WTC11 (cell line): ENCODE data around the gene ITPR3. TPM values are rescaled to one million over a fixed set of nuclear protein-coding genes. Genes with fewer than 3 reads are reported as not detected.

Source experiments
- ATAC-seq: fragments of 200-7000 bp; cut with Tn5 transposase; 2 replicates; pipeline ENCODE4 v1.10.0; 2021; ENCODE audit warnings: mild to moderate bottlenecking, moderate library complexity
- CTCF ChIA-PET: fragments of 300-600 bp; sonication (Branson Sonifier 250); formaldehyde crosslinking; loops from one replicate; lab custom pipeline; 2021; ENCODE audit warnings: antibody characterized with exemption; lab: Charles Lee
- POLR2A ChIA-PET: fragments of 350-600 bp; sonication (Branson Sonifier 250); formaldehyde crosslinking; loops from one replicate; lab custom pipeline; 2021; ENCODE audit warnings: antibody characterized with exemption; lab: Charles Lee
- DNase-seq: peaks from one replicate; pipeline ENCODE4 v3.0.0; 2021; ENCODE audit warnings: low spot score
- H3K27ac Mint-ChIP-seq: 2 replicates; pipeline ENCODE4 v1.8.0; 2021; ENCODE audit warnings: mixed read lengths
- H3K27me3 Mint-ChIP-seq: 2 replicates; pipeline ENCODE4 v1.8.0; 2021; ENCODE audit warnings: low read depth, mild to moderate bottlenecking, moderate library complexity, mixed read lengths
- H3K36me3 Mint-ChIP-seq: 2 replicates; pipeline ENCODE4 v1.8.0; 2021; ENCODE audit warnings: mixed read lengths
- H3K4me1 Mint-ChIP-seq: 2 replicates; pipeline ENCODE4 v1.8.0; 2022; ENCODE audit warnings: mixed read lengths
- H3K4me3 Mint-ChIP-seq: 2 replicates; pipeline ENCODE4 v1.8.0; 2021; ENCODE audit warnings: mild to moderate bottlenecking, moderate library complexity, mixed read lengths
- H3K9me3 Mint-ChIP-seq: 2 replicates; pipeline ENCODE4 v1.8.0; 2021; ENCODE audit warnings: mixed read lengths
- ARID4B ChIP-seq: sonication (generic); formaldehyde crosslinking; IDR thresholded peaks from 2 replicates; pipeline ENCODE4 v1.8.0; 2023; ENCODE audit warnings: missing genetic modification reagents, mild to moderate bottlenecking, borderline replicate concordance
- CBFB ChIP-seq: sonication (generic); formaldehyde crosslinking; IDR thresholded peaks from 2 replicates; pipeline ENCODE4 v1.8.1; 2022; ENCODE audit warnings: mild to moderate bottlenecking, low read depth, missing genetic modification reagents
- CTCF ChIP-seq: fragments of 200-600 bp; IDR thresholded peaks from 2 replicates; pipeline ENCODE4 v1.8.0; 2022; ENCODE audit warnings: antibody characterized with exemption
- IRF1 ChIP-seq: sonication (generic); formaldehyde crosslinking; IDR thresholded peaks from 2 replicates; pipeline ENCODE4 v1.8.0; 2023; ENCODE audit warnings: missing genetic modification reagents
- MAX ChIP-seq: sonication (generic); formaldehyde crosslinking; IDR thresholded peaks from 2 replicates; pipeline ENCODE4 v1.8.0; 2022; ENCODE audit warnings: mild to moderate bottlenecking, missing genetic modification reagents
- NFYB ChIP-seq: sonication (generic); formaldehyde crosslinking; conservative IDR thresholded peaks from 2 replicates; pipeline ENCODE4 v1.8.0; 2022; ENCODE audit warnings: low read depth, missing genetic modification reagents
- PRDM15 ChIP-seq: sonication (generic); formaldehyde crosslinking; IDR thresholded peaks from 2 replicates; pipeline ENCODE4 v1.8.0; 2022; ENCODE audit warnings: missing genetic modification reagents
- RELA ChIP-seq: sonication (generic); formaldehyde crosslinking; IDR thresholded peaks from 2 replicates; pipeline ENCODE4 v1.8.1; 2022; ENCODE audit warnings: missing genetic modification reagents, mild to moderate bottlenecking, borderline replicate concordance
- SMAD4 ChIP-seq: sonication (generic); formaldehyde crosslinking; IDR thresholded peaks from 2 replicates; pipeline ENCODE4 v1.8.0; 2022; ENCODE audit warnings: mild to moderate bottlenecking, missing genetic modification reagents
- STAT6 ChIP-seq: sonication (generic); formaldehyde crosslinking; conservative IDR thresholded peaks from 2 replicates; pipeline ENCODE4 v1.8.1; 2023; ENCODE audit warnings: mild to moderate bottlenecking, low read depth, missing genetic modification reagents, moderate library complexity
- TP53 ChIP-seq: sonication (generic); formaldehyde crosslinking; IDR thresholded peaks from 2 replicates; pipeline ENCODE4 v1.8.1; 2023; ENCODE audit warnings: mild to moderate bottlenecking, missing genetic modification reagents
- ZBTB21 ChIP-seq: sonication (generic); formaldehyde crosslinking; IDR thresholded peaks from 2 replicates; pipeline ENCODE4 v1.8.1; 2023; ENCODE audit warnings: mild to moderate bottlenecking, missing genetic modification reagents, borderline replicate concordance
- ZNF232 ChIP-seq: sonication (generic); formaldehyde crosslinking; IDR thresholded peaks from 2 replicates; pipeline ENCODE4 v1.8.0; 2022; ENCODE audit warnings: mild to moderate bottlenecking, missing genetic modification reagents
- ZNF263 ChIP-seq: sonication (generic); formaldehyde crosslinking; IDR thresholded peaks from 2 replicates; pipeline ENCODE4 v1.8.1; 2022; ENCODE audit warnings: low read depth, mild to moderate bottlenecking, moderate library complexity, missing genetic modification reagents
- ZNF396 ChIP-seq: fragments of 250-450 bp; sonication (Bioruptor Pico); IDR thresholded peaks from 2 replicates; pipeline ENCODE4 v1.8.0; 2021; ENCODE audit warnings: mild to moderate bottlenecking, moderate library complexity, borderline replicate concordance
- total RNA-seq: library from RNA; stranded (reverse); gene quantifications from 3 replicates; pipeline ENCODE4 v1.2.3, GENCODE V29; 2021

Gene ITPR3
- total RNA-seq, 1 experiment from 2014 or later, result 47.3 TPM

- TF ChIP-seq IRF1 (CRISPR knock-in tag) (no peak), CBFB (no peak), SMAD4 (no peak)
Measured at GRCh38 chr6:33686225-33686924, 65.3 kb downstream of the ITPR3 start (continued).

GRCh38 chr6:33686981-33687975 is 66.2 kb downstream of the ITPR3 start:
- H3K4me3 Mint-ChIP-seq, result no peak overlapping the region
- peaks cover 55% of the 10 kb centered on the region for H3K36me3 Mint-ChIP-seq
- ChIA-PET CTCF (interaction anchor here (0.5 to 1.3 kb wide), 3 partner anchors 13 to 277 kb away, joined by 3 read pairs; partner anchors contain the start of gene PHF1), POLR2A (no interaction called here)
- no peak for DNase-seq
- no peak overlapping the region for H3K27ac Mint-ChIP-seq
- no peaks in the 10 kb centered on the region for H3K9me3 Mint-ChIP-seq
- no peaks in the 10 kb centered on the region for H3K27me3 Mint-ChIP-seq
- TF ChIP-seq ZNF232 (CRISPR knock-in tag) (no peak), ARID4B (CRISPR knock-in tag) (no peak), ZBTB21 (CRISPR knock-in tag) (no peak), ZNF396 (CRISPR knock-in tag) (no peak), CBFB (no peak), CTCF (no peak), MAX (no peak), RELA (CRISPR knock-in tag) (no peak), PRDM15 (CRISPR knock-in tag) (no peak), STAT6 (CRISPR knock-in tag) (no peak), TP53 (CRISPR knock-in tag) (no peak), NFYB (CRISPR knock-in tag) (no peak), ZNF263 (CRISPR knock-in tag) (no peak)
- no peak for ATAC-seq
- H3K4me1 Mint-ChIP-seq, result no peaks in the 10 kb centered on the region
